Stimulated activated CD4-positive, alpha-beta T cell treated with anti-CD3 and anti-CD28 coated beads, TNF-alpha, amount 100 ng/mL, for 24 hours (primary cell): Measurements from ENCODE around the gene NAV2.
"Not testable (repeated sequence)": the region's sequence is repeated elsewhere in the genome, so short reads cannot be mapped to it uniquely, and the experiment has no call there.

Experiments
- DNase-seq, 3 experiments: peaks; one replicate each; pipeline ENCODE4 v3.0.0-alpha.2; 2020; ENCODE audit warnings: low read depth in 3 of 3

NAV2 gene

DNA sequence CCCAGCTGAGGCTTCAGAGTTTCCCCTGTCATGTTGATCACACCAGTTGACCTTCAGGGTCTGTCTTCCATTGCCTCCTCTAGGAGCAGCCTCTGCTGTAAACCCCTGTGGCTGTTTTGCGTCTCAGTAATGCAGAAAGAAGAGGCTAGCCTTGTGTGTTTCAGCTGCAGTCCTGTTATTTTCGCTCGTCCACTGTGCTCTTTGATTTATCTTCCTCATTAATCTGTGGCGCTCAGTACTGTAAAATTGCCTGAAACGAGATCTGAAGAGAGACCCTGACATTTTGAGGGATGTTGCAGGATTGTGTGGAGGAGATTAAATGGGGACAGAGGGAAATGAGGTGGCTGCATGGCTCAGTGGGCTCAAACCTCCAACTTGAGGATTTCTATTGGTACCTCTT, 283.9 kb downstream of the NAV2 start:
- DNase-seq = no peak

DNA sequence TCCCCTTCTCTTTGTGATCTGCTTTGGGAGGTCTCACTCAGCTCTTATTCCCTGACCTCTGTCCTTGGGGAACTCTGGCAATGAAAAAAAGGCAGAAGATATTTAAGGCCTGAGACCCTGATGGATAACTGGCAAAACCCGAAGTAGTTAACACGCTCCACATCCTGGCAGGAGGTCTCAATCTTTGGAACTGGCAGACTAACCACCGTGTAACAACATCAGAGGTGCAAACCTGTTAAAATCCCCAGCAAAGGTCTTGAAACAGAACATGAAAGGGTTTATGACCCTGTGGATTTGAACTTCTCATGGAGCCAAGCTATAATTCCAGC, 287.3 kb downstream of the NAV2 start:
- DNase-seq = no peak

DNA sequence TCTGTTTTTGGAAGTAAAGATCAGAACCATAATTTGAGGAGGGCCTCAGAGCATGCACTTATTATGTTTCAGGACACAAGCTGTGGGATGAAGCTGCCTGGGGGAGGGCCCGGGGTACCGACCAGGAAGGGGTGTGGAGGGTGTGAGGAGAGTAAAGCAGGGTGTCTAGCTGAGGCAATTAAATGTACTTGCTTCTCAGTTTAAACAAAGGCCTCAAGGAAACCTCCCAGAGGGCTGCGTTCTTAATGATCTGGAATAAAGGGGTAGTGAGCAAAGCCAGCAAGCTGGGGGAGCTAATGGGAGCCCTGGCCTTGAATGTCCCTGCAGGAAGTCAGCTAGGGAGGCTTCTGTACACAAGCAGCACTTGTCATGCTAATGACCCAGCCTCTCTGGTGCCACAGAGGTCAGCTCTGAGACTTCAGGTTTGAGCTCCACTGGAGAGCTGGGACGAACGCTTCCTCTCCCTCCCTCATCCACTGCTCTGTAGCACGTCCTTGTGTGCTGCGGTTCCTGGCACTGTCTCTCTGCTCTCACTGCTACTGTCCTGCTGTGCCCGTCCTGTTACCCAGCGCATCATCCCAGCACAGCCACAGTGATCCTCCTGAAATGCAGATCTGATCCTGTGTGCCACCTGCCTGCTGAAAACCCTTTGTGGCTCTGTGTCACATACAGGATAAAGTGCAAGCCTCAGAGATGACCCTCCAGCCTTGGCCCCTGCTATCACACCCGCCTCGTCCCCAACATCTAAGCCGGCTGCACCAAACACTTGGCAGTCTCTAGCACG, 287.9 kb downstream of the NAV2 start:
- no peak for DNase-seq

DNA sequence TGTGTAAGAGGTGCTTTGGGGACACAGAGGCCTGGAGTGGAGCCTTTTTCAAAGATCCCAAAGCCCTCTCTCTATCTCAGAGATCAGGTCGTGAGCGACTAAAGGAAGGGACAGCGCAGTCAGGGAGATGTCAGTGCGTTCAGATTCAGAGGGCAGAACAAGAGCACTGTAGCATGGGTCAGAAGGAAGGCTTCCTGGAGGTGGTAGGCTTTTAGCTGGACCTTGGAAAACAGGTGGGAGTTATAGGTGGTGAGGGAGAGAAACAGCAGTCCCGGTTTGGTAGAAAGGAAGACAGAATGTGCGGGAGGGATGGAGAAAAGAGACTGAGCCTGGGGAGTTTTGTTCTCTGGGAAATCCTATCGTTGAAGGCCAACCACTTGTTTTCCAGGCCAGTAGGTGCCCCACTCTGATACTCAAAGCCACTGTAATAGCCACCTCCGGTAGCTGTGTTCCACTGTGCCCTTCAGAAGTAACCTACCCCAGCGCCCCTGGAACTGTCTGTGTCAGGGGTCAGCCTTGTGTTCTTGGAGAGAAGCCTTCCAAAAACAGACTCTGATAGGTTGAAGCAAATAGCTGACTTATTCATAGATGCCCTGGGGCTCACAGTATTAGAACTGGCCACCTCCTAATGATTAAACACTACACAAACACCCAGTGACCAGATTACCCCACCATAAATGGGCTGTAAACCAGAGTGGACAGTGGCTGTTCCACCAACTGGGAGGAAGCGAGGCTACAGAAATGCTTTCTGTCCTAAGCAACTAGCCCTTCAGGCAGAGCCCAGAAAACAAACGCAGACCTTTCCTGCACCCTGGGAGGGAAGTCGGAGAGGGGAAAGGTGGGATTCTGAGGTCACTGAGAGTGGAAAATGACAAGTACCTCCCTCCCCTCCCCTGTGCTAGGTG, 289.9 kb downstream of the NAV2 start:
- DNase-seq = no peak

DNA sequence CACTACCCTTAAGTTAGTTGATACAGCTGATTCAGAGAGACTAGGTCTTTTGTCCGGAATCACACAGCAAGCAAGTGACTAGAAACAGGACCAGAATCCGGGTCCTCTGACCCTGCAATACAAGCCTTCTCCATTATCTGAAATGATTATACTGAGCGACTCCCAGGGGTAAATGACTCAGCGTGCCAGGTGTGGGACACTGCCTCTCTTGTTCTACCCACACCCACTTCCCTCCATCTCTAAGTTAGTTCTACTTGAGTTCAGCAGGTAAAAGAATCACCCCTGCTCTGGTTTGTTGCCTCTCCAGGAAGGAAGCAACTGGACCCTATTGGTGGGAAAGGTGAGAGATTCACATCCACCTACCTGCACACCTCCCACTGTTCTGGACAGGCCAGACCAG, 290.7 kb downstream of the NAV2 start:
- no peak for DNase-seq

DNA sequence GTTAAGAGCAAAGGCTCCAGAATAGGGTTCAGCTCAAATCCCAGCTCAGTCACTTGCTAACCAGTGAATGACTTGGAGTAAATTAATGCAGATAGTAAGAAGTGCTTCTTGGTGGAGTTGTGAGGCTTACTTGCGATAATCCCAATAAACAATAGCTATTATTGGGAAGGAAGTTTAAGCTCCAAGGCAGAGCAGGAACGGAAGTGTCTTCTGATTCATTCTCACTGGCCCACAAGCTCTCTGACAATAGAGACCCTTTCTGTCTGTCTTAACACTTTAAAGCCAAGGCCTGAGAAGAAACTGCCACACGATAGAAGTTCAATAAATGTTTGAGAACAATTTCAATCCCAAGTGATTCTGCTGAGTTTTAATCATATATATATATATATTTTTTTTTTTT, 292.2 kb downstream of the NAV2 start:
- DNase-seq = no peak

DNA sequence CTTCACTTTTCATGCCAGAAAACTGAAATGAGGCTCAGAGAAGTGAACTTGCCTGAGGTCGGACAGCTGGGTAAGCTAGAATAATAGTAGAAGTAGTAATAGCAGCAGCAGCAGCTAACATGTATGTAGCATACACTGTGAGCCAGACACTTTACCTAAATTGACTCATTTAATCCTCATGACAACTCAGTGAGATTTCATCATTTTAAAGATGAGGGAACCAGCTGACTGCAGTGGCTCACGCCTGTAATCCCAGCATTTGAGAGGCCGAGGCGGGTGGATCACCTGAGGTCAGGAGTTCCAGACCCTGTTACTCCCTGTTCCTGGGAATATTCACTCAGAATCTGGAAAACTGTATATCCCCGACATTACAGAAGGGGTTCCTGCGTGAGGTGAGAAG, 293.1 kb downstream of the NAV2 start:
- no peak for DNase-seq

DNA sequence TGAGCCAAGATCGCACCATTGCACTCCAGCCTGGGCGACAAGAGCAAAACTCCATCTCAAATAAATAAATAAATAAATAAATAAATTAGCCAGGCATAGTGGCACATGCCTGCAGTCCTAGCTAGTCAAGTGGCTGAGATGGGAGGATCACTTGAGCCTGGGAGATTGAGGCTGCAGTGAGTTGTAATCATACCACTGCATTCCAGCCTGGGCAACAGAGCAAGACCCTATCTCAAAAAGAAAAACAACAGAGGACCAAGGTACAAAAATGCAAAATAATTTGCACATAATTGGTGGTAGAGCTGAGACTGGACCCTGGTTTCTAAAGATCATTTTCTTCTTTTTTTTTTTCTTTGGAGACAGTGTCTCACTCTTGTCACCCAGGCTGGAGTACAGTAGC, 294.0 kb downstream of the NAV2 start:
- DNase-seq = not testable (repeated sequence)

DNA sequence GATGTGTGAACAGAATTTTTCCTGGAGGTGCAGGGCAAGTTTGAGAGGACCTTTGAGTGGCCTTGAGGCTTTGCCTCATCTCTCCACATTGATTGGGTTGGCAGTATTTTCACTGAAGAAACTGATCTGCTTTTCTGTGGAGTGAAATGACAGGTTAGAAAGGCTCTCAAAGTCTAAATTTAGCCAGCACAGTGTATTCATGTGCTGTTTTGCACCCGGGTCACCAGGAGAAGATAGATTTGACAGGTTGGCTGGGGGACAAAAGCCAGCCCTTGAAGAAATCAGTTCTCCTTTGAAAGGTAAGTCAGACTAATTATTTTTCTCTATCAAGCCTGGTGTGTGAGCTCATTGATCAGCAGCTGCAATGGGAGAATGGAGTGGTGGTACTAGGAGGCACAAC, 294.7 kb downstream of the NAV2 start:
- no peak for DNase-seq

DNA sequence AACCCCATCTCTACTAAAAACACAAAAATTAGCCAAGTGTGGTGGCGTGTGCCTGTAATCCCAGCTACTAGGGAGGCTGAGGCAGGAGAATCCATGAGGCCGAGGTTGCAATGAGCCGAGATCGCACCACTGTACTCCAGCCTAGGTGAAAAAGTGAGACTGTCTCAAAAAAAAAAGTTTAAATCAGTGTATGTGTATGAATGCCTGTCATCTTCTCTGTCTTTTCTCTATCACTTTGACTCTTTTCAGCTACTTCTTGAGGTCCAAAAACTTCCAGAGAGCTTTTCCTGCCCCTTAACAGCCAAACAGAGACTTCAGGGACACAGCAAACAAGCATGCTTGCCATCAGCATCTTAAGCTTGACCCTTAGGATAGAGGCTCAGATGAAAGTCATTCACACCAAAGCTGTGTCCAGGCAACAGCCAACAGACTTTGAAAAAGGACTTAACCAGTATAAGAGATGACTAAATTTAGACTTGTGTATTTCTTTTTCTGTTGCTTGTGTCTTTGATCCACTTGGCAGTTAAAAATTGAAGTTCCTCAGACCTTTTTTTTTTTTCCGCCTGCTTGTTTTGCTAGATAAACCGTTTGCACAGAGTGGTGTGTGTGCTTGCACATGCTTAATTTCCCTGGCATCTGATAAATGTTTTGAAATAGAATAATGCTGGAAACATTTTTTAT, 295.7 kb downstream of the NAV2 start:
- no peak for DNase-seq

DNA sequence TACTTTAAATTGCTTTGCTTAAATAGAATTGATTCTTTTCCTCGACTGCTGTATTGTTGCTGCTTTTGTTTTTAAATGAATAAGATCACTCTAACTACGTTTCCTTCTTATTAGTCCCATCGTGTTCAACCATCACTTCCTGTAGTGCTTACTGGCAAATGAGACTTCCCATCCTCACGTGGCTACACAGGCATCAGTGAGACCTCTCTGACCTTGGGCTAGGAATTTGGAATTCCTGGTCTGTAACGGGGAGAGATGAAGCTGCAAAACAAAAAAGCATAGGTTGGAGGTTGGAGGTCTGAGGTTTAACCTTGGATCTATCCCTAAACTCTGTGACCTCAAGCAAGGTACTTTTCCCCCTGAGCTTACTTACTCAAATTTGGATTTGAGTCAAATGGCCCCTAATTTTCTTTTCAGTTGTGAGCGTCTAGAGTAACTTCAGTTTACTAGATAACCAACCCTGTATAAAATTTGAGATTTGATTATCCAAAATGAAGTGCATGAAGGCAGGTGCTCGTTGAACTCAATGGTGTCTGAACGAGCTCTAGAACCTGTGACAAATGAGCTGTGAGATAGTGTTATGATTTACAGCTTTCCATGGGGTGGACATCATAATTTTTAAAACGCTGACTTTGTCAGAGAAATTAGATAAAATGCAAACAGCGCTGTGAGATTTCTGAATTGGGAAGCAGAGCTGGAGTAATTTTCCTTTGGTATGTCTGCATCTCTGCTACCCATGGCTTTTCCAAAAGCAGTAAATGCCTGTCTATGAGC, 296.4 kb downstream of the NAV2 start:
- DNase-seq = no peak

DNA sequence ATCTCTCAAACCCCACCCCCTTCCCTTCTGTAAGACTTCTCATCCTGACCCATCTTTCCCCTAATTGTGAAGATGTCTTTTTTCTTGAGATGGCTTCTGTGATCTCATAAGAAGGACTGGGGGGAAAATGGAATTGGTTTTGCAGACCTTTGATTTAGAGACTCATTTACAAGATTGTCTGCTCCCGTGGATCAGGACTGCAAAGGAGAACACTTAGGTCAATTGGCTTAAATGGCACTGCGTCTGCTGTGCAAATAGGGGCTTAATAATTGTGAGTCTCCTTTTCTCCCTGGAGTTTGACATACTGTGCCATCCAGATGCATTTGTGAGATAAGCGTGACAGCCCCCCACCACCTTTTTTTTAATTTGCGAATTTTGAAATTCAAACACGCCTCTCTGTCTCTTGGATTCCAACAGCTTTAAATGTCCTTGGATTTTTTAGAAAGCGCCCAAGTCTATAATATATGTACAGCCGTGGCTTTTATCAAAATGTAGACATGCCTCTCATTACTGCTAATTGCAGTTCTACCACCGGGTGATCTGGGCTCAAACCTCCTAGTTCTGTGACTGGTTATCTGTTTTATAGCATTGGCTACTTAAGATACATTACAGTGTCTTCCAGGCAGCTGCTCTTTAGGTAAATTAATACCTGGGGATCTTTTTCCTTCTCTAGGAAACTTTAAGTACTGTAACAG, 297.7 kb downstream of the NAV2 start:
- DNase-seq = no peak

DNA sequence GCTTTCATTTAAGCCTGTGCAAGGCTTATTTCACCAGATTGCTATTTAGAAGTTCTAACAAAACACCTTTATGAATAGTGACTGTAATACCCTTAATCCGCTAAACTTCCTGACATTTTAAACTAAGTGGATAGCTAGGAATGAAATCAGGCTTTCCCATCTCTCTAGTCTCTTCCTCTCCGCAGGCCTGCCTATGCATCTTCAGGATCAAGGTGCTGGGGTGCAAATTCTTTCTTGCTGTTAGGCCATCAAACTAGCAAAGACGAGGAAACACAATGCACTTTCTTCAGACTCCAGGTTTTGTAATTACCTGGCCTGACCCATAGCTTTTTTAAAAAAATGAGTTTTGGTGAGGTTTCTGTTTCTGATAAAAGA, 298.2 kb downstream of the NAV2 start:
- DNase-seq = no peak

DNA sequence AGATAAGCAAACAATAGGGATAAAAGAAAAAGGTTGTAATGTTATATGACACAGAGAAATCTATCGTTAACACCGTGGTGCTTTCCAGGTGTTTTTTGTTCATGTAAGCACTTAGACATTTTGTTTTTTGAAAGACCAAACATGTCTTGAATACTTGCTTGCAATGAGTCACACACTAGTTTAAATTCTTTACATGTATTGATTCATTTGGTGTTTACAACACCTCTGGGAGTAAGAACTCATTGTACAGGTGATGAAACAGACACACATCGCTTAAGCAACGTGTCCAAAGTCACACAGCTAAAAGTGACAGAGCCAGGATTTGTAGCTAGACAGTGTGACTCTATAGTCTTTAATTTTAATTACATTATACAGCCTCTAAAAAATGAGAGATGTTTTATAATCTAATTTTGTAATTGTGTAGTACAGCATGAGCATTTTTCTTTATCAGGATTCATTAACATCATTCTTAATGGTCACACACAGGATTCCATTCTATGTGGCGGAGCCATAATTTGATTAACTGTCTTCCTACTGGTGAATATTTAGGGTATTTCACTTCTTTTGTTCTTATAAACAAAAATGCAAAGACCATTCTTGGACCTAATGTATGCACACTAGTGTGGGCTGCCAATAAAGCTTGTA, 298.8 kb downstream of the NAV2 start:
- DNase-seq = no peak

DNA sequence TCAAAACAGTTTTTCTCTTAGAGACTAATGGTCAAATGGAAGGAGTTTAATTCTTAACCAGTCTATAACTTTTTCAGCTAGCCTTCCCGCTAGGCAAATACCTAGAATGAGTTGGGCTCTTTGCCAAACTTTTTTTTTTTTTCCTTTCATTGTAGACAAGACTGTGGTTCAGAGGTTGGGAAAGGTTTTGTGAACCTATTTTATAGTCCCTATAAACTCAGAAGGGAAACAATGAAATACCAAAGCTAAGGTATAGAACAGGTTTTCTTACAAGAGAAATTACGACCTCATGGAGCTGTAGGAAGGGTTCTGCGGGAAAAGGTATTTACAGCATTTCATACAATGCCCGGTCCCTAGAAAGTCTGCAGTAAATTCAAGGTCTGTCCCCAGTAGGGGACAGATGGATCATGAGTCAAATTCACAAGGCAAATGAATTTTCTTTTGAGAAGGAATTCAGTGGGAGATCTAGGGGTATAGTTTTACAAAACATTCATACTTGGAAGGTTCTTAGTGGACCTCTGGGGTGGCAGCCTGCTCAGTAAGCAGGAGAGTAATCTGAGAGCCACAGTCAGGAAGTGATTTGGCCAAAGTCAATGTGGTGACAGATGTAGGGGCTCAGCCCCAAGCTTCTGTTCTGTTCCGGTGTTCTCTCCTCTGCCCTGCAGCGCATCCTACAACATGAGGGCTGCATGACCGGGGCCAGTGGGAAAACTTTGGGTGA, 300.9 kb downstream of the NAV2 start:
- no peak for DNase-seq

DNA sequence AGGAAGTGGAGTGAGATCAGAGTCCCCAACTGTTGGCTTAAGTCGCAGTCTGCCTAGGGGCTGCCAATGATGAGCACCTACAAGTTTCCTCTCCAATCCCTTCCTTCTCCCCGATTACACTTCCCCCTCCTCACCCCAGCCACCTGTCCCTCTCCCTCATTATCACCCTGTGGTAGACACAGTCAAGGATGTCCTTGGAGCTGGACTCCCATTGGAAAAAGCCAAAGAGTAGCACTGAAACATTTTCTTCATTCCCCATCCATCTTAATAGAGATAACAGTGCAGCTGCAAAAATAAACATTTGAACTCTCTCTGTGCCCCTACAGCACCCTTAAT, 301.4 kb downstream of the NAV2 start:
- DNase-seq = no peak

DNA sequence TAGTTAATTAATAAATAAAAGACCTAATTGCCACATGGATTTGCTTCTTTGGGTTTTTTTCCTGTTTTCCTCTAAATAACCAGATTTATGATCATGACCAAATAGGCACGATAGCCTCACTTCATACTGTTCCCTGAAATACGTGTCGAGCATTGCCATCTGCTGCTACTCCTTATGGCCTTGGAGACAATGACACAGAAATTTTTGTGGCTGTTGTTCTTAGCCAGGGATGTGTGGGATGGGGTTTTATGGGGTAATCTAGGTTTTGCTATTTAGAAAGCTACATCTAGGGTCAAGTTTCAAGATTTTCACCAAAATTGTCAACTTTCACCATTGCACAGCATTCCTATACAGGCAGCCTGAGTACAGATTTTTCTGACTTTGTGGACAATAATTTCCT, 302.5 kb downstream of the NAV2 start:
- DNase-seq = no peak

DNA sequence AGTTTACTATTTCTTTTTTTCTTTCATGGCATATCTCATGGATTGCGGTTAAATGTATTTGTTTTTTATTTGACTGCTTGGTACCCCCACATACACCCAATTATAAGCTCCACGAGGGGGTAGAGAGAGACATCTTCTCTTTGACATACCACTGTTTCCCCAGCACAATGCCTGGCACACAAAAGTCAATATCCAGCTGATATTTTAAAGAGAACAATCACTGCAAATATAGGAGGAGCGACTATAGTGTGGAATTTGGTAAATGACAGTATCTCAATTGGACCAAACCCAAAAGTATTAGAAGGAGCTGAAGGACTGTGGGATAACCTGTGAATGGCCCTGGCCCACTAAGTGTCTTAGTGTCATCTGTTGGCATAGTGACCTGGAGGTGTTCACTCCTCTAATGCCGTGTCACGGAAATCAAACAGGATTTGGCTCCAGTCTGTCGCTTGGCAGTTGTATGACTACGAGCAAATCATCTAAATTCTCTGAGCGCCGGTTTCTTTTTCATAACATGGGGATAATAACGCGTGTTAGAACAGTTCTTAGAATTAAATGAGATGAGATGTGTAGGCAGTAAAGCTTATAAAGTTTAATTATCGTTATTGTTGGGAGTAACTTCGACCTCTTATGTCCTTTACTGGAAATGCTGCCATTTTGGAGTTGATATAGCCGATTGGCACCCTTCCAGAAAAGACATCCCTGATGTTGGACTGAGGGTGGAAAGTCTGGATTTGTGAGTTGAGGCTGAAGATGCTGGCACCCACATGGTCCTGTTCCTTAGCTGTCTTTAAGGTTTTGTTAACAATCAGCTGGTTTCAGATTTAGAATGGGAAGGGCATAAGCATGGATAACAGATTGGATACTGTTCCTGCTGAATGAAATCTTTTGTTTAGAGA, 303.1 kb downstream of the NAV2 start:
- no peak for DNase-seq

DNA sequence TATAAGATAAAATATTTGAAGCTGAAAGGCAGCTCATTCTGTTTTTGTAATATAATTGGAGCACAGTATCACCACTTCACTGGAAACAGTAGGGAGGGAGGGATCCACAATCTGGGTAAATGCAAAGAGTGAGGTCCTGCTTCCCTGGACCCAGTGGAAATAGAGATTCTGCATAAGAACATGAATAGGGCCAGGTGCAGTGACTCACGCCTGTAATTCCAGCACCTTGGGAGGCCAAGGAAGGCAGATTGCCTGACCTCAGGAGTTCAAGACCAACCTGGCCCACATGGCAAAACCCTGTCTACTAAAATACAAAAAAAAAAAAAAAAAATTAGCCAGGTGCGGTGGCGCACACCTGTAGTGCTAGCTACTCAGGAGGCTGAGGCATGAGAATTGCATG, 303.9 kb downstream of the NAV2 start:
- DNase-seq = no peak
